Left colon (tissue), 2 donors: ENCODE results near the gene KRT28. TPM values are rescaled to one million over a fixed set of nuclear protein-coding genes. Genes with fewer than 3 reads are reported as not detected.

Experiments used
- ATAC-seq: fragments of 200-7000 bp; cut with Tn5 transposase; one replicate; pipeline ENCODE4 v1.9.1; 2020; ENCODE audit warnings: mild to moderate bottlenecking, moderate library complexity
- DNase-seq, 2 donors: peaks; one replicate each; pipeline ENCODE4 v3.0.0-alpha.2; 2020
- intact Hi-C, 2 donors: fragments of 100-400 bp; cut with DNase I in 1 of 2; cut with micrococcal nuclease in 1 of 2; formaldehyde crosslinking; loops; one replicate each; pipeline versions ENCODE4 v1.11.2 to v1.14.0; 2022; cut with DNase I, micrococcal nuclease
- long read RNA-seq: library from polyadenylated mRNA; unstranded; transcript quantifications from one replicate; pipeline ENCODE4 v2.0.0, GENCODE V29; 2021
- total RNA-seq, 2 donors: library from RNA; stranded (reverse); fragmentation: NEBNext Ultra II Directional; extraction: Animal tissue kit (Norgen Biotek cat#: 25700); gene quantifications; one replicate each; pipeline ENCODE4 v1.2.1, GENCODE V29; 2021
- donor health status: DM: no; HTN: no; CAD: no.
- donor health status: DM: yes; HTN: yes; CAD: no.

KRT28 gene
- total RNA-seq = not detected
- long read RNA-seq = 0 reads

GRCh38 chr17:40799859-40800258 lies at the start of gene KRT28:
Gene KRT28, minus strand, starts transcription at chr17:40799959. Its CDS starts 66 bp downstream, at chr17:40799893.
- DNase-seq = no peak
- intact Hi-C loops = loop anchor here in 1 of 2 donors (5.0 kb wide), 1 partner anchor 867 kb away; no protein-coding TSS in a partner anchor
- no peak for ATAC-seq

DNA sequence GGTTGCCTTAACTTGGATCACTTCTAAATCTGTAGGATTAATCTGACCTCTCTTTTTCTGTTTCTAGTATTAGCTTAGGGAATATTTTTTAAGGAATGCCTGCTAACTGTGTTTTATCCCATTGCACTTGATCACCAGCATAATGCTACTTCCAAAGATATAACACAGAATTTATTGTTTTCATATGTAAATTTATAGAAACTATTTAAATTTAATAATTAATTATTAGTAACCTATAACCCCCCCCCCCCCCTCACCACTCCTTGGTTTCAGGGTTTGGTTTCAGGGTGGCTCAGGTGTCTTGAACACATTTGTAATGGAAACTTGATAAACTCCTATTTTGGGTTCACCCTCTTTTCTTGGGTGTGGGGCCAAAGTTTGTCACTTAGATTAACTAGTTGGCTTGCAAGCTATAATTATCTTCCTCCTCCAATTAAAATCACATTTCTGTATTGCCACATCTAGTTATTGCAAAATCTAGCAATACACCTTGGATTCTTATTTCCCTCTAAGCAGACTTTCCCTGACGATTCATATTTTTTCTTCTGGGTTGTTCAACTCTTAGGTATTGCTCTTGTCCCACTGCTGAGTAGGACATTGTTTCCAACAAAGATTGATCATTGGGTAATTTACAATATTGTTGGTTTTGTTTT lies 49.0 kb upstream of the KRT28 start:
- intact Hi-C loops = no loop called here
- ATAC-seq = no peak
- DNase-seq = no peak

GRCh38 chr17:40846515-40847144 lies 46.9 kb upstream of the KRT28 start:
- ATAC-seq (no peak), DNase-seq (no peak)
- intact Hi-C loops = no loop called here

DNA sequence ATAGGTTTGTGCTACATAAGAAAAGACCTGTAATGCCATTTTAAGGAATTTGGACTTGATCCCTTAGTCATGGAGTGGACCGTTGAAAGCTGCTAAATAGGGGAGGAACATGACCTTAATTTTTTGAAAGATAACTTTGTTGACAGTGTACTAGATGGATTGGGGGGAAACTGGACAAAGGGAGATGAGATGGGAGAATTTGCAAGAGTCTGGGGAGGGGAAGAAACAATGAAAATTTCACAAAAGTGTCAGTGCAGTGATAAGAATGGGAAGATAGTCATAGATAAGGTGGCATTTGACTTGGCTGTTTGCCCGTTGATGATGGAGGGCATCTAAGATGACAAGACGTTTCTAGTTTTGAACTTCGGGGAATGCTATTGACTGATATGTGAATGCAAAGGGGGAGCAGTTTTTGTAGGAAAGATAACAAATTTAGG lies 44.9 kb upstream of the KRT28 start:
- no peak for ATAC-seq
- intact Hi-C loops = no loop called here
- no peak for DNase-seq

- ATAC-seq (no peak), DNase-seq (no peak)
- intact Hi-C loops = no loop called here
These were observed 43.5 kb upstream of the KRT28 start for GRCh38 chr17:40843242-40843641.

DNA sequence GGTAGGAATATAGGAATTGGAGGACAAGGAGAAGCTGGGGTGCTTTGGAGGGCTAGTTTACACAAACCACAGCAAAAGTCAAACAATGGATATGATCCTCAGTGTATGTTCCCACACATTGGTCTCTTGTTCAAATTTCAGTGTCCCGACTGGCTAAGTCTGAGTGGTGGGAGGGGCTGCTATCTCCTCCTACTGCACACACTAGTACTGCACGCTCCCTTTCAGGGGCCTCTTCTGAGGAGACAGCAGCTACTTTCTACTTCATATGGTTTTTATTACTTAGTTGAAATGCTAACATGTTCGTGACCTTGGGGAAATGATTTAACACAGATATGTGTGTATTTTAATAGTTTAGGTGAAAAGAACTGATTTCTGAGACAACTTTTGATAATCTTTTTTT lies 41.5 kb upstream of the KRT28 start:
- ATAC-seq (no peak), DNase-seq (no peak)
- intact Hi-C loops = no loop called here

DNA sequence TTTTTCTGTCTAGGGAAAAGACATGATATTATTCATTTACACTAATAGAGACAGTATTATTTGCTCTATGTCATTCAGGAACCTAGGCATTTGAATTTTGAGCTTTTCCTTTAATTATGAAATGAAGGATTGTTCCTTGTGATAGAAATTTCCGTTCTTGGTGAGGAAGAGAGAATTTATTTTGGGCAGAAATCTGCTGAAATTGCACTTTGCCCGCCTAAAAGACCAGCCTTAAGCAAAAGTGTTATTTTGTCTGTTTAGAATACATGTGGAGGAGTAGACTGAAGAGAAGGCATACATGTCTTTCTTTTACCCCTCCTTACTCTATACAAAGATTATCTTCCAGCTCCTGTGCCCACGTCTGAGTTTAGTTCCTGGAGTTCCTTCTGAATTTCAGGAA lies 39.4 kb upstream of the KRT28 start:
- intact Hi-C loops = no loop called here
- ATAC-seq = no peak
- DNase-seq = no peak

GRCh38 chr17:40836020-40836419 lies 36.3 kb upstream of the KRT28 start:
- ATAC-seq (no peak), DNase-seq (no peak)
- intact Hi-C loops = no loop called here

GRCh38 chr17:40833882-40834281 lies 34.1 kb upstream of the KRT28 start:
- ATAC-seq = no peak
- intact Hi-C loops = no loop called here

DNA sequence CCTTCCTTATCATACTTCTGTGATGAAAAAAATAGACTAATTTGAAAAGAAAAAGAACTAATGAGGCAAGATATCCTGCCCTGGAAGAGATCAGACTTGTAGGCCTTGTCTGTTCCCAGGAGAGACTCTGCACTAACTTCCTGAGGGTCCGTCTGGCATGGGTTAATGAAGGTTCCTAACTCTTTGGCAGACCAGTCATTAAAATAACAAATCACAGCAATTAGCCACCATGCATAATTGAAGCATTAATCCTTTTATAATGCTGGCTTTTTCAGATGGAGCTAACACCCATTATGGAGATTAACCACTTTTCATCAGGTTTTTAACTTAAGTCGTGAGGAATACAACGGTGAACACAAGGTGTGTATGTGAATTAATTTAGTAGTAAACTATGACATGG lies 33.1 kb upstream of the KRT28 start:
- intact Hi-C loops = no loop called here
- ATAC-seq = no peak
- no peak for DNase-seq

More at GRCh38 chr17:40833882-40834281, 34.1 kb upstream of the KRT28 start:
- no peak for DNase-seq

GRCh38 chr17:40830085-40830776 lies 30.5 kb upstream of the KRT28 start:
- ATAC-seq (no peak), DNase-seq (no peak)
- intact Hi-C loops = no loop called here

DNA sequence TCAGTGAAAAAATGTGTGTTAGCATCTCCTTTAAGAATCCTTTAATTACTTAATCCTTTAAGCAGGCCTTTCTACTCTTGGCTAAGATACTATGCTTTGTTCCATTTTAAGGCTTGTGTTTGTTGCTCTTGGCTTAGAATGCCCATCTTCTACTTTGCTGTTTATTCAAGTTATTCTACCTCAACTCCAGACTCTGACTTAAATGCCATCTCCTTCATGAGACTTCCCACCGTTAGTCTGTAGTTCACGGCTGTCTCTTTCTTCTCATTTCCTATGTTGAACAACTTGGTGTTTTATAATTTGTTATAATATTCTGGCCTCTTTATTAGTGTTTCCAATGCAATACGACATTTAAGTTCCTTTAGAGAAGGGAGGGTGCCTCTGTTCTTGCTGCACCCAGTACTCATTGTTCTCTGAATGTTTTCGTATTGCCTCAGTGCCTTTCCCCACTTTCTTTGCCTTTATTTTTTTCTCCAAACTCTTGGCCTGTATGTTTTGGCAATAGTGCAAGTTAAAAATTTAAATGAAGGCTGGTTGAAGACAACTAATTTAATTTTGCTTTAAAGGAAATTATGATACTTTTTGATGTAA lies 28.8 kb upstream of the KRT28 start:
- DNase-seq = no peak
- no peak for ATAC-seq
- intact Hi-C loops = no loop called here

DNA sequence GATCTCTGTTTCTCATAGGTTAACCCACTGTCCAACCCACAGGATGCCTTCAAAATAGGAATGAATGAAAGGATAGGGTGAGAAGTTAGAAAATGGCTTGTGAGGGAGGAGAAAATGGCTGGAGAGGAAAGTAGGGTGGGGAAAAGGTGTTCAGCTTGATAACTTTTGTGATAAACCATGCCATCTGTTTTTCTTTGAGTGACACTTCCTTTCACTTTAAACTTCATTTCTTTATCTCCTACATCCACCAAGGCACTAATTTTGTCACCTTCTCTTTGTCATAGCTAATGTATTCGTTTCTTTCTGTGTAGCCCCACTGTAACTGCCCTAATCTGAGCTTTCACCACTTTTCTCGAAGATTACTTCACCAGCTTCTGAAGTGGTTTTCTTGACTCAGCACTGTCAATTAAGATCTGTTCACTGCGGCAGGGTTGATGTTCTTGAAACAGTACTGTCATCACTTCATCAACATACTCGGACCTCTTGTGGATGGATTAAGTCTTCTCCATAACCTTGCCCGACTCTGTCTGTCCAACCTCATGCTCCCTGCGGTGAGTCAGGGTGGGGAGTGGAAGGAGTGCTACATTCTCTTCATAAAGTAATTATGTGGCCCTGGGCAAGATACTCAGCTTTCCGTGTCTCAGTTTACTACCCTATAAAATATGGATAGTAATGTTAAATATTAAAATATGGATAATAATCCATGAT lies 28.1 kb upstream of the KRT28 start:
- ATAC-seq (no peak), DNase-seq (no peak)
- intact Hi-C loops = no loop called here

- ATAC-seq (no peak), DNase-seq (no peak)
- intact Hi-C loops = no loop called here
These were observed 25.8 kb upstream of the KRT28 start for GRCh38 chr17:40825599-40825998.

GRCh38 chr17:40824015-40824832 lies 24.5 kb upstream of the KRT28 start:
- intact Hi-C loops = no loop called here
- ATAC-seq (no peak), DNase-seq (no peak)

GRCh38 chr17:40822132-40822812 lies 22.5 kb upstream of the KRT28 start, which contains the start of gene KRT10:
Gene KRT10, minus strand, starts transcription at chr17:40822614. Its CDS starts 29 bp downstream, at chr17:40822585.
- intact Hi-C loops = no loop called here
- ATAC-seq (peak; percentile 31), DNase-seq (no peak)

DNA sequence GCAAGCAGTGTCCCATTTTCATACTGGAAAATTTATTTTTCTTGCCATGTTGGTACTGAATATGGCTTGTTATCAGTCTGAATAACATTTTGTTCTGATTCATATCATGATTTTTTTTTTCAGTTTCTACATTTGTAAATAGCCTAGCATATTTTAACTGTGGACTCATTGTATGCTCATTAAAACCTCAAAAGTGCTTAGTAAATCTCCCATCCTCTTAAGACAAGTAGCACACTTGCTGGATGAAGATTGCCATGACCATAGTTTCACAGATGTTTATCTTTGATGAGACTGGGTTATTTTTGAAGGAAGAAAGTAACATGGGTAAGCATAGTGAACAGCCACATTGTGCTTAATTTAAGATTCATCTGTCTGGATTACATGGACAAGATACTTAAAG lies 21.8 kb upstream of the KRT28 start:
- intact Hi-C loops = no loop called here
- ATAC-seq = no peak

More for the DNA sequence above, 21.8 kb upstream of the KRT28 start:
- no peak for DNase-seq
